ENCODE measurements around the gene ARHGAP26. TPM values are rescaled to one million over a fixed set of nuclear protein-coding genes. Genes with fewer than 3 reads are reported as not detected.

The ARHGAP26 gene
- total RNA-seq, 1 donor from 2014 or later: 15.1 TPM

- Mint-ChIP-seq H3K9me3 (no peaks in the 10 kb centered on the region), H3K4me1 (ENCODE audit: low read depth) (peaks cover 30% of the 10 kb centered on the region), H3K4me3 (ENCODE audit: low read depth) (no peak overlapping the region), H3K36me3 (ENCODE audit: low read depth) (peaks cover 23% of the 10 kb centered on the region), H3K27me3 (ENCODE audit: low read depth) (no peaks in the 10 kb centered on the region), H3K27ac (no peak overlapping the region)
- intact Hi-C loops (cut with micrococcal nuclease): no loop called here
- DNase-seq (ENCODE audit: low spot score): no peak
These were observed 160.4 kb downstream of the ARHGAP26 start for GRCh38 chr5:142930395-142931110.

- Mint-ChIP-seq H3K27me3 (ENCODE audit: low read depth) (no peaks in the 10 kb centered on the region), H3K4me1 (ENCODE audit: low read depth) (peaks cover 22% of the 10 kb centered on the region), H3K36me3 (ENCODE audit: low read depth) (peaks cover 19% of the 10 kb centered on the region), H3K9me3 (no peaks in the 10 kb centered on the region), H3K27ac (no peak overlapping the region), H3K4me3 (ENCODE audit: low read depth) (no peak overlapping the region)
- intact Hi-C loops (cut with micrococcal nuclease): no loop called here
- no peak for DNase-seq (ENCODE audit: low spot score)
These were observed 161.9 kb downstream of the ARHGAP26 start for GRCh38 chr5:142931896-142932686.

- intact Hi-C loops (cut with micrococcal nuclease): no loop called here
- H3K4me1 Mint-ChIP-seq (ENCODE audit: low read depth): peaks cover 22% of the 10 kb centered on the region
- H3K9me3 Mint-ChIP-seq: no peaks in the 10 kb centered on the region
- H3K27me3 Mint-ChIP-seq (ENCODE audit: low read depth): no peaks in the 10 kb centered on the region
- H3K27ac Mint-ChIP-seq: no peak overlapping the region
- H3K4me3 Mint-ChIP-seq (ENCODE audit: low read depth): no peak overlapping the region
- DNase-seq (ENCODE audit: low spot score): no peak
- peaks cover 19% of the 10 kb centered on the region for H3K36me3 Mint-ChIP-seq (ENCODE audit: low read depth)
These were observed 164.0 kb downstream of the ARHGAP26 start for GRCh38 chr5:142934051-142934762.

- no peak overlapping the region for H3K4me3 Mint-ChIP-seq (ENCODE audit: low read depth)
- peaks cover 17% of the 10 kb centered on the region for H3K4me1 Mint-ChIP-seq (ENCODE audit: low read depth)
- peaks cover 19% of the 10 kb centered on the region for H3K36me3 Mint-ChIP-seq (ENCODE audit: low read depth)
- H3K9me3 Mint-ChIP-seq: no peaks in the 10 kb centered on the region
- no peak for DNase-seq (ENCODE audit: low spot score)
- intact Hi-C loops (cut with micrococcal nuclease): no loop called here
- no peak overlapping the region for H3K27ac Mint-ChIP-seq
- H3K27me3 Mint-ChIP-seq (ENCODE audit: low read depth): no peaks in the 10 kb centered on the region
These were observed 164.8 kb downstream of the ARHGAP26 start for GRCh38 chr5:142935014-142935413.

GRCh38 chr5:142937374-142937773 lies 167.2 kb downstream of the ARHGAP26 start:
- Mint-ChIP-seq H3K27ac (no peak overlapping the region), H3K9me3 (no peaks in the 10 kb centered on the region), H3K27me3 (ENCODE audit: low read depth) (no peaks in the 10 kb centered on the region), H3K36me3 (ENCODE audit: low read depth) (peaks cover 17% of the 10 kb centered on the region), H3K4me3 (ENCODE audit: low read depth) (no peak overlapping the region), H3K4me1 (ENCODE audit: low read depth) (peaks cover 16% of the 10 kb centered on the region)
- no peak for DNase-seq (ENCODE audit: low spot score)
- intact Hi-C loops (cut with micrococcal nuclease): no loop called here

GRCh38 chr5:142938266-142938880 lies 168.2 kb downstream of the ARHGAP26 start:
- intact Hi-C loops (cut with micrococcal nuclease): no loop called here
- no peaks in the 10 kb centered on the region for H3K9me3 Mint-ChIP-seq
- no peaks in the 10 kb centered on the region for H3K27me3 Mint-ChIP-seq (ENCODE audit: low read depth)
- no peak for DNase-seq (ENCODE audit: low spot score)
- H3K4me1 Mint-ChIP-seq (ENCODE audit: low read depth): peaks cover 16% of the 10 kb centered on the region
- no peak overlapping the region for H3K4me3 Mint-ChIP-seq (ENCODE audit: low read depth)
- peaks cover 11% of the 10 kb centered on the region for H3K36me3 Mint-ChIP-seq (ENCODE audit: low read depth)
- no peak overlapping the region for H3K27ac Mint-ChIP-seq

GRCh38 chr5:142939006-142939405 lies 168.8 kb downstream of the ARHGAP26 start:
- no peak for DNase-seq (ENCODE audit: low spot score)
- intact Hi-C loops (cut with micrococcal nuclease): no loop called here
- no peak overlapping the region for H3K27ac Mint-ChIP-seq
- H3K4me3 Mint-ChIP-seq (ENCODE audit: low read depth): no peak overlapping the region
- no peaks in the 10 kb centered on the region for H3K27me3 Mint-ChIP-seq (ENCODE audit: low read depth)
- H3K9me3 Mint-ChIP-seq: no peaks in the 10 kb centered on the region
- peaks cover 6% of the 10 kb centered on the region for H3K36me3 Mint-ChIP-seq (ENCODE audit: low read depth)
- H3K4me1 Mint-ChIP-seq (ENCODE audit: low read depth): peaks cover 14% of the 10 kb centered on the region

- H3K9me3 Mint-ChIP-seq: no peaks in the 10 kb centered on the region
- no peak overlapping the region for H3K4me3 Mint-ChIP-seq (ENCODE audit: low read depth)
- DNase-seq (ENCODE audit: low spot score): no peak
- no peaks in the 10 kb centered on the region for H3K36me3 Mint-ChIP-seq (ENCODE audit: low read depth)
- intact Hi-C loops (cut with micrococcal nuclease): no loop called here
- no peak overlapping the region for H3K27ac Mint-ChIP-seq
- H3K4me1 Mint-ChIP-seq (ENCODE audit: low read depth): peaks cover 10% of the 10 kb centered on the region
- H3K27me3 Mint-ChIP-seq (ENCODE audit: low read depth): no peaks in the 10 kb centered on the region
These were observed 169.7 kb downstream of the ARHGAP26 start for GRCh38 chr5:142939884-142940283.

- H3K9me3 Mint-ChIP-seq: no peaks in the 10 kb centered on the region
These were observed 171.1 kb downstream of the ARHGAP26 start for GRCh38 chr5:142941245-142941644.

GRCh38 chr5:142942901-142943300 lies 172.7 kb downstream of the ARHGAP26 start:
- Mint-ChIP-seq H3K4me1 (ENCODE audit: low read depth) (peaks cover 15% of the 10 kb centered on the region), H3K27me3 (ENCODE audit: low read depth) (no peaks in the 10 kb centered on the region), H3K36me3 (ENCODE audit: low read depth) (no peaks in the 10 kb centered on the region), H3K27ac (no peak overlapping the region), H3K9me3 (no peaks in the 10 kb centered on the region), H3K4me3 (ENCODE audit: low read depth) (no peak overlapping the region)
- no peak for DNase-seq (ENCODE audit: low spot score)
- intact Hi-C loops (cut with micrococcal nuclease): no loop called here

More at GRCh38 chr5:142941245-142941644, 171.1 kb downstream of the ARHGAP26 start:
- Mint-ChIP-seq H3K27ac (no peak overlapping the region), H3K4me3 (ENCODE audit: low read depth) (no peak overlapping the region), H3K4me1 (ENCODE audit: low read depth) (peaks cover 10% of the 10 kb centered on the region), H3K27me3 (ENCODE audit: low read depth) (no peaks in the 10 kb centered on the region), H3K36me3 (ENCODE audit: low read depth) (no peaks in the 10 kb centered on the region)
- no peak for DNase-seq (ENCODE audit: low spot score)
- intact Hi-C loops (cut with micrococcal nuclease): no loop called here

GRCh38 chr5:142944140-142944539 lies 174.0 kb downstream of the ARHGAP26 start:
- Mint-ChIP-seq H3K27me3 (ENCODE audit: low read depth) (no peaks in the 10 kb centered on the region), H3K36me3 (ENCODE audit: low read depth) (no peaks in the 10 kb centered on the region), H3K4me3 (ENCODE audit: low read depth) (no peak overlapping the region), H3K27ac (no peak overlapping the region), H3K9me3 (no peaks in the 10 kb centered on the region), H3K4me1 (ENCODE audit: low read depth) (peaks cover 14% of the 10 kb centered on the region)
- intact Hi-C loops (cut with micrococcal nuclease): no loop called here
- DNase-seq (ENCODE audit: low spot score): no peak

- intact Hi-C loops (cut with micrococcal nuclease): no loop called here
These were observed 175.1 kb downstream of the ARHGAP26 start for GRCh38 chr5:142945321-142945720.

More at GRCh38 chr5:142945321-142945720, 175.1 kb downstream of the ARHGAP26 start:
- H3K36me3 Mint-ChIP-seq (ENCODE audit: low read depth): no peaks in the 10 kb centered on the region
- no peaks in the 10 kb centered on the region for H3K9me3 Mint-ChIP-seq
- H3K4me1 Mint-ChIP-seq (ENCODE audit: low read depth): peaks cover 18% of the 10 kb centered on the region
- no peak overlapping the region for H3K27ac Mint-ChIP-seq
- DNase-seq (ENCODE audit: low spot score): no peak
- H3K4me3 Mint-ChIP-seq (ENCODE audit: low read depth): no peak overlapping the region
- H3K27me3 Mint-ChIP-seq (ENCODE audit: low read depth): no peaks in the 10 kb centered on the region

All from activated T-helper 2 cell treated with anti-CD3 and anti-CD28 coated beads, Interferon-gamma antibody, Interleukin-2, Interleukin-4, amounts not matched to agents 10 μg/mL and 5 μg/mL and 100 μg/mL, durations not matched to agents 14 hours and 24 hours and 36 hours (primary cell).